Pulmonary artery endothelial cell (primary cell): ENCODE measurements around the gene OR8B3. TPM values are rescaled to one million over a fixed set of nuclear protein-coding genes. Genes with fewer than 3 reads are reported as not detected.

Experiments
- DNase-seq: peaks from one replicate; pipeline ENCODE4 v3.0.0-alpha.2; 2011; ENCODE audit warnings: low read depth, low spot score
- total RNA-seq: library from RNA; depleted of rRNA; stranded (reverse); fragments of >200 nt; gene quantifications from 2 replicates; pipeline ENCODE4 v1.2.3, GENCODE V29; 2014

Gene OR8B3
- total RNA-seq, 1 donor from 2014 or later, result not detected

DNA sequence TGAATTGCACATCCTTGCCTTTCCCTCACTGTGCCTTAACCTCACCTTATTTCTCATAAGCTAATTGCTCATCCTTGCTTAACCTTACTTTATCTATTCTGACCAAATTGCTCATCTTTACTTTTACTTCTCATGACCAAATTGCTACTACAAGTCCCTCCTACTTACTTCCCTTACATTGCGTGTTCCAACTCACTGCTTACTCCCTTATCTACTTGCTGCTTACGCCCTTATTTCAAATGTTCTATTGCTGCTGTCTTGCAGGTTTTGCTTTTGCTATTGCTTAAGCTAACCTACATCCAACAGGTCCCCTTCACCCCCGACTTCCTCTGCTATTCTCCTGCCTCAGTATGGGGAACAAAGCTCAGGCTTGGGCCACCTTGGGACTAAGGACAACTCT, 22.5 kb downstream of the OR8B3 start:
- DNase-seq, result no peak

DNA sequence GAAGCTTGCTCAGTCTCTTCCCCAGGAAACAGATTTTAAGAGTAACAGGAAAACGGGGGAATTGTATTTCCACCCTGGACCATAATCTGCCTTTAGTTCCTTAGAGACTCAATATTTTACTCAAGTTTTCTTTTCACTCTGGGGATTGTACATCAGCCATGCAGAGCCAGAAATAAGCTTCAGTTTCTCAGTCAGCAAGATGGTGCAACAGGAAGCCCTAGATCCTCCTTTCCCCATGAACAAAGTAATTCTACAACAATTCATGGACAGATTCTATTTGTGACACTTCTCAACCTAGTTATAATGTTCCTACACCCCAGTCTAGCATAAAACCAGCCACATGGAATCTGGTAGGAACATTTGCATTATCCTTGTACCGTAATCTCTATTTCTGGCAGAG, 39.3 kb downstream of the OR8B3 start:
- no peak for DNase-seq

- DNase-seq, result no peak
Measured at GRCh38 chr11:124346311-124346955, 52.4 kb downstream of the OR8B3 start.

Other genes with a start within 250 kb of the OR8B3 start
- not detected in 2 replicates for gene OR10D3, start 215.7 kb downstream of the OR8B3 start, total RNA-seq
- gene OR8G1, start 157.9 kb downstream of the OR8B3 start, total RNA-seq, result not detected in 2 replicates
- not detected in 2 replicates for gene OR8G5, start 142.6 kb downstream of the OR8B3 start, total RNA-seq
- not detected in 2 replicates for gene OR8D1, start 85.1 kb downstream of the OR8B3 start, total RNA-seq
- not detected in 2 replicates for gene OR8D2, start 78.8 kb downstream of the OR8B3 start, total RNA-seq
- not detected in 2 replicates for gene OR8B2, start 14.5 kb downstream of the OR8B3 start, total RNA-seq
- gene OR8B4, start 25.8 kb upstream of the OR8B3 start, total RNA-seq, result not detected in 2 replicates
- gene OR8B8, start 46.7 kb upstream of the OR8B3 start, total RNA-seq, result not detected in 2 replicates
- not detected in 2 replicates for gene OR8B12, start 144.6 kb upstream of the OR8B3 start, total RNA-seq
- not detected in 2 replicates for gene OR8A1, start 171.0 kb upstream of the OR8B3 start, total RNA-seq
- not detected in 2 replicates for gene PANX3, start 212.4 kb upstream of the OR8B3 start, total RNA-seq
- 16.1 and 19.4 TPM in 2 replicates for gene TBRG1, start 223.8 kb upstream of the OR8B3 start, total RNA-seq